ENCODE results near the gene DCPS. TPM values are rescaled to one million over a fixed set of nuclear protein-coding genes. Genes with fewer than 3 reads are reported as not detected.

The DCPS gene
- total RNA-seq, 1 experiment from 2014 or later = 26.2 TPM

DNA sequence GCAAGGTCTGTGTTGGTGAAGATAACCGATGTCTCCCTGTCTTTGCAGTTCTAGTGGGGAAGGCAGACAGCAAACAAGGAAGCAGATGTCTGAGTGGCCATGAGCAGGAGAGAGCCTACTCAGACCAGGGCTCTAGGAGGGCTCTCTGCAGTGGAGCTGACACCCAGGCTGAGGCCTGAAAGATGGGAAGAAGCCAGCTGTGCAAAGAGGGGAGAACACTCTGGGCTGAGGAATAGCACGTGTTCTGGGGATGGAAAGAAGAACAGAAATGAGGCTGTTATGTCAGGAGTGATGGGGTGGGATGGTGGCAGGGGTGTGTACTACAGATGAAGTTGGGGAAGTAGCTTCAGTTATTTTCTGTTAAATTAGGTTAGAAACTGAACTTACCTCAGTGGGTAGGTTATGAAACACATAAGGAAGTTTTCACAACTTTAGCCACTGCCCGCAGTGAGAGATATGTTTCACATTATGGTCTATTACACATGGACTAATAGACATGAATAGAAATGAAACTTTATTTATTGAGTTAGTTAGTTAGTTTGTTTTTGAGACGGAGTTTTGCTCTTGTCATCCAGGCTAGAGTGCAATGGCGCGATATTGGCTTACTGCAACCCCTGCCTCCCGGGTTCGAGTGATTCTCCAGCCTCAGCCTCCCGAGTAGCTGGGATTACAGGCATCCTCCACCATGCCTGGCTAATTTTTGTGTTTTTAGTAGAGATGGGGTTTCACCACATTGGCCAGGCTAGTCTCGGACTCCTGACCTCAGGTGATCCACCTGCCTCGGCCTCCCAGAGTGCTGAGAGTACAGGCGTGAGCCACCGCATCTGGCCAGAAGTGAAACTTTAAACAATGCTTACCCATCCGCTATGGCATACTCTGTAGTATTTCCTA, 7.8 kb downstream of the DCPS start (continued):
- TF ChIP-seq, protein P1, sequence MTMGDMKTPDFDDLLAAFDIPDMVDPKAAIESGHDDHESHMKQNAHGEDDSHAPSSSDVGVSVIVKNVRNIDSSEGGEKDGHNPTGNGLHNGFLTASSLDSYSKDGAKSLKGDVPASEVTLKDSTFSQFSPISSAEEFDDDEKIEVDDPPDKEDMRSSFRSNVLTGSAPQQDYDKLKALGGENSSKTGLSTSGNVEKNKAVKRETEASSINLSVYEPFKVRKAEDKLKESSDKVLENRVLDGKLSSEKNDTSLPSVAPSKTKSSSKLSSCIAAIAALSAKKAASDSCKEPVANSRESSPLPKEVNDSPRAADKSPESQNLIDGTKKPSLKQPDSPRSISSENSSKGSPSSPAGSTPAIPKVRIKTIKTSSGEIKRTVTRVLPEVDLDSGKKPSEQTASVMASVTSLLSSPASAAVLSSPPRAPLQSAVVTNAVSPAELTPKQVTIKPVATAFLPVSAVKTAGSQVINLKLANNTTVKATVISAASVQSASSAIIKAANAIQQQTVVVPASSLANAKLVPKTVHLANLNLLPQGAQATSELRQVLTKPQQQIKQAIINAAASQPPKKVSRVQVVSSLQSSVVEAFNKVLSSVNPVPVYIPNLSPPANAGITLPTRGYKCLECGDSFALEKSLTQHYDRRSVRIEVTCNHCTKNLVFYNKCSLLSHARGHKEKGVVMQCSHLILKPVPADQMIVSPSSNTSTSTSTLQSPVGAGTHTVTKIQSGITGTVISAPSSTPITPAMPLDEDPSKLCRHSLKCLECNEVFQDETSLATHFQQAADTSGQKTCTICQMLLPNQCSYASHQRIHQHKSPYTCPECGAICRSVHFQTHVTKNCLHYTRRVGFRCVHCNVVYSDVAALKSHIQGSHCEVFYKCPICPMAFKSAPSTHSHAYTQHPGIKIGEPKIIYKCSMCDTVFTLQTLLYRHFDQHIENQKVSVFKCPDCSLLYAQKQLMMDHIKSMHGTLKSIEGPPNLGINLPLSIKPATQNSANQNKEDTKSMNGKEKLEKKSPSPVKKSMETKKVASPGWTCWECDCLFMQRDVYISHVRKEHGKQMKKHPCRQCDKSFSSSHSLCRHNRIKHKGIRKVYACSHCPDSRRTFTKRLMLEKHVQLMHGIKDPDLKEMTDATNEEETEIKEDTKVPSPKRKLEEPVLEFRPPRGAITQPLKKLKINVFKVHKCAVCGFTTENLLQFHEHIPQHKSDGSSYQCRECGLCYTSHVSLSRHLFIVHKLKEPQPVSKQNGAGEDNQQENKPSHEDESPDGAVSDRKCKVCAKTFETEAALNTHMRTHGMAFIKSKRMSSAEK (CRISPR knock-in tag; IDR thresholded peaks at IDR 0.05; ENCODE audit: borderline replicate concordance) = no peak
- TF ChIP-seq, protein P2, sequence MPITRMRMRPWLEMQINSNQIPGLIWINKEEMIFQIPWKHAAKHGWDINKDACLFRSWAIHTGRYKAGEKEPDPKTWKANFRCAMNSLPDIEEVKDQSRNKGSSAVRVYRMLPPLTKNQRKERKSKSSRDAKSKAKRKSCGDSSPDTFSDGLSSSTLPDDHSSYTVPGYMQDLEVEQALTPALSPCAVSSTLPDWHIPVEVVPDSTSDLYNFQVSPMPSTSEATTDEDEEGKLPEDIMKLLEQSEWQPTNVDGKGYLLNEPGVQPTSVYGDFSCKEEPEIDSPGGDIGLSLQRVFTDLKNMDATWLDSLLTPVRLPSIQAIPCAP (CRISPR knock-in tag; IDR thresholded peaks at IDR 0.05) = no peak
- no peak for TF ChIP-seq IRF2 (CRISPR knock-in tag; IDR thresholded peaks at IDR 0.05; ENCODE audit: borderline replicate concordance, low read depth)

DNA sequence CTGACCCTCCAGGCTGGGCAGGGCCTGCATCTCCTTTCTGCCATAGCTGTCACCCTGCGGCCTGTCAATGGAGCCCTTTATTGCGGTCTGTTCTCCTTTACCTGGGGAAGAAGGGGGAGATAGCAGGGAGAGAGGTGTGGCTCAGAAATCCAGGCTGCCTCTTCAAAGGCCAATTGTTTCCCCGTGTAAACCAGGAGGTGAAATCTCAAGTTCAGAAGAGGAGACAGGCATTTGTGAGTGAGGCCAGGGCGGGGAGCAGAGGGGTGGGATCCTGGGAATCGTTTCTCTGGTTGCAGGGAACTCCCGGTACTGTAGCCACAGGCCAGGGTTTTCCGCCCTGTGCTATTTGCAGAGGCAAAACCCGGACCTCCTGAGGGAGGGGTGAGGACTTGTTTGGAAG, 9.1 kb downstream of the DCPS start:
- peaks cover 33% of the 10 kb centered on the region for H3K36me3 Mint-ChIP-seq
- DNase-seq (ENCODE audit: low spot score) (no peak), ATAC-seq (no peak)
- no peak overlapping the region for H3K4me3 Mint-ChIP-seq
- no peak overlapping the region for H3K27ac Mint-ChIP-seq
- no peaks in the 10 kb centered on the region for H3K4me1 Mint-ChIP-seq
- ChIA-PET POLR2A (no interaction called here), CTCF (interaction anchor here (0.8 kb wide), 1 partner anchor 168 kb away, joined by 5 read pairs; no protein-coding TSS in a partner anchor)
- peaks cover 5% of the 10 kb centered on the region; the same call in 1 of the 2 replicates for H3K9me3 Mint-ChIP-seq
- no peaks in the 10 kb centered on the region for H3K27me3 Mint-ChIP-seq (ENCODE audit: low read depth)
- TF ChIP-seq FOXP1 (CRISPR knock-in tag; IDR thresholded peaks at IDR 0.05; ENCODE audit: borderline replicate concordance) = no peak

DNA sequence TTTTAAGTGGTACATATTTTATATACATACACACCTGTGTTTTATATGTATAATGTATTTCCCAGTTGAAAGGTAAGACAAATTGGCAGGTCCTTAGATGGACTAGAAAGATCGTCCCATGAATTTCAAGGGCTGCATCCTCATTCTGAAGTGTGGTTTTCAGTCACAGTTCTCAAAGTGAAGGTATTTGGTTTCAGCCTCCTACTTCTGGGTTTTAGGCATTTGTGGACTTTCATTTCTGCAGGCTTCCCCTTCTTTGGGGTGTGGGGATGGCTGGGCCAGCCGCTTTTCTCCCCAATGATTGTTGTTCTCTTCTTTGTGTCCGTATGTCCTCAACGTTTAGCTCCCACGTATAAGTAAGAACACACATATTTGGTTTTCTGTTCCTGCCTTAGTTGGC, 10.0 kb downstream of the DCPS start:
- no peak overlapping the region for H3K4me3 Mint-ChIP-seq
- H3K27me3 Mint-ChIP-seq (ENCODE audit: low read depth) = no peaks in the 10 kb centered on the region
- no peaks in the 10 kb centered on the region for H3K4me1 Mint-ChIP-seq
- H3K9me3 Mint-ChIP-seq = peaks cover 5% of the 10 kb centered on the region; the same call in 1 of the 2 replicates
- ChIA-PET POLR2A (no interaction called here), CTCF (no interaction called here)
- H3K27ac Mint-ChIP-seq = no peak overlapping the region
- H3K36me3 Mint-ChIP-seq = peaks cover 33% of the 10 kb centered on the region
- TF ChIP-seq, protein P1 (CRISPR knock-in tag; IDR thresholded peaks at IDR 0.05; ENCODE audit: borderline replicate concordance) = no peak
- no peak for TF ChIP-seq ZNF317 (CRISPR knock-in tag; IDR thresholded peaks at IDR 0.05; ENCODE audit: borderline replicate concordance, low read depth)
- no peak for TF ChIP-seq MXD4 (CRISPR knock-in tag; IDR thresholded peaks at IDR 0.05; ENCODE audit: borderline replicate concordance)
- no peak for TF ChIP-seq NFYB (CRISPR knock-in tag; conservative IDR thresholded peaks at IDR 0.05; ENCODE audit: low read depth)
- TF ChIP-seq KAT7 (CRISPR knock-in tag; IDR thresholded peaks at IDR 0.05; ENCODE audit: borderline replicate concordance) = no peak
- TF ChIP-seq, protein P3, sequence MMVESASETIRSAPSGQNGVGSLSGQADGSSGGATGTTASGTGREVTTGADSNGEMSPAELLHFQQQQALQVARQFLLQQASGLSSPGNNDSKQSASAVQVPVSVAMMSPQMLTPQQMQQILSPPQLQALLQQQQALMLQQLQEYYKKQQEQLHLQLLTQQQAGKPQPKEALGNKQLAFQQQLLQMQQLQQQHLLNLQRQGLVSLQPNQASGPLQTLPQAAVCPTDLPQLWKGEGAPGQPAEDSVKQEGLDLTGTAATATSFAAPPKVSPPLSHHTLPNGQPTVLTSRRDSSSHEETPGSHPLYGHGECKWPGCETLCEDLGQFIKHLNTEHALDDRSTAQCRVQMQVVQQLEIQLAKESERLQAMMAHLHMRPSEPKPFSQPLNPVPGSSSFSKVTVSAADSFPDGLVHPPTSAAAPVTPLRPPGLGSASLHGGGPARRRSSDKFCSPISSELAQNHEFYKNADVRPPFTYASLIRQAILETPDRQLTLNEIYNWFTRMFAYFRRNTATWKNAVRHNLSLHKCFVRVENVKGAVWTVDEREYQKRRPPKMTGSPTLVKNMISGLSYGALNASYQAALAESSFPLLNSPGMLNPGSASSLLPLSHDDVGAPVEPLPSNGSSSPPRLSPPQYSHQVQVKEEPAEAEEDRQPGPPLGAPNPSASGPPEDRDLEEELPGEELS (CRISPR knock-in tag; IDR thresholded peaks at IDR 0.05) = no peak
- TF ChIP-seq, protein P4, sequence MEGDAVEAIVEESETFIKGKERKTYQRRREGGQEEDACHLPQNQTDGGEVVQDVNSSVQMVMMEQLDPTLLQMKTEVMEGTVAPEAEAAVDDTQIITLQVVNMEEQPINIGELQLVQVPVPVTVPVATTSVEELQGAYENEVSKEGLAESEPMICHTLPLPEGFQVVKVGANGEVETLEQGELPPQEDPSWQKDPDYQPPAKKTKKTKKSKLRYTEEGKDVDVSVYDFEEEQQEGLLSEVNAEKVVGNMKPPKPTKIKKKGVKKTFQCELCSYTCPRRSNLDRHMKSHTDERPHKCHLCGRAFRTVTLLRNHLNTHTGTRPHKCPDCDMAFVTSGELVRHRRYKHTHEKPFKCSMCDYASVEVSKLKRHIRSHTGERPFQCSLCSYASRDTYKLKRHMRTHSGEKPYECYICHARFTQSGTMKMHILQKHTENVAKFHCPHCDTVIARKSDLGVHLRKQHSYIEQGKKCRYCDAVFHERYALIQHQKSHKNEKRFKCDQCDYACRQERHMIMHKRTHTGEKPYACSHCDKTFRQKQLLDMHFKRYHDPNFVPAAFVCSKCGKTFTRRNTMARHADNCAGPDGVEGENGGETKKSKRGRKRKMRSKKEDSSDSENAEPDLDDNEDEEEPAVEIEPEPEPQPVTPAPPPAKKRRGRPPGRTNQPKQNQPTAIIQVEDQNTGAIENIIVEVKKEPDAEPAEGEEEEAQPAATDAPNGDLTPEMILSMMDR (IDR thresholded peaks at IDR 0.05) = no peak
- ATAC-seq (no peak), DNase-seq (ENCODE audit: low spot score) (no peak)
